ENCODE measurements around the gene TDRD5.

The TDRD5 gene

GRCh38 chr1:179591592-179592580 lies at the start of gene TDRD5:
Gene TDRD5 (plus strand): TSS chr1:179591832. CDS start chr1:179592616, 784 bp downstream.
- H3K4me3 ChIP-seq (ENCODE audit: low read depth in 1 of 2, low read length in 2 of 2) = peak within 1 kb of the TSS in 1 of 2 donors; percentile 55

GRCh38 chr1:179545321-179545720 lies 46.3 kb upstream of the TDRD5 start:
- no peaks in the 10 kb centered on the region for H3K4me1 ChIP-seq (ENCODE audit: control insufficient read depth in 1 of 2, insufficient read depth in 2 of 2, low read length in 2 of 2)
- no peak overlapping the region for H3K4me3 ChIP-seq (ENCODE audit: low read depth in 1 of 2, low read length in 2 of 2)
- H3K27ac ChIP-seq (ENCODE audit: low read length) = no peak overlapping the region
- H3K36me3 ChIP-seq (ENCODE audit: control insufficient read depth in 1 of 2, insufficient read depth in 2 of 2, low read length in 2 of 2) = no peaks in the 10 kb centered on the region
- peaks cover 0 to 3% of the 10 kb centered on the region in 2 donors for H3K9me3 ChIP-seq (ENCODE audit: control insufficient read depth in 1 of 2, low read length in 2 of 2)
- H3K27me3 ChIP-seq (ENCODE audit: low read depth, low read length) = no peaks in the 10 kb centered on the region

More at GRCh38 chr1:179591592-179592580, at the start of gene TDRD5:
- H3K27ac ChIP-seq (ENCODE audit: low read length) = no peak within 1 kb of the TSS
- no peaks in the 10 kb centered on the region for H3K36me3 ChIP-seq (ENCODE audit: control insufficient read depth in 1 of 2, insufficient read depth in 2 of 2, low read length in 2 of 2)
- no peaks in the 10 kb centered on the region for H3K9me3 ChIP-seq (ENCODE audit: control insufficient read depth in 1 of 2, low read length in 2 of 2)
- peaks cover 0 to 8% of the 10 kb centered on the region in 2 donors for H3K4me1 ChIP-seq (ENCODE audit: control insufficient read depth in 1 of 2, insufficient read depth in 2 of 2, low read length in 2 of 2)
- H3K27me3 ChIP-seq (ENCODE audit: low read depth, low read length) = peaks cover 12% of the 10 kb centered on the region

- Histone ChIP-seq H3K4me1 (ENCODE audit: control insufficient read depth in 1 of 2, insufficient read depth in 2 of 2, low read length in 2 of 2) (no peaks in the 10 kb centered on the region), H3K27me3 (ENCODE audit: low read depth, low read length) (no peaks in the 10 kb centered on the region), H3K9me3 (ENCODE audit: control insufficient read depth in 1 of 2, low read length in 2 of 2) (no peaks in the 10 kb centered on the region), H3K4me3 (ENCODE audit: low read depth in 1 of 2, low read length in 2 of 2) (no peak overlapping the region), H3K27ac (ENCODE audit: low read length) (no peak overlapping the region), H3K36me3 (ENCODE audit: control insufficient read depth in 1 of 2, insufficient read depth in 2 of 2, low read length in 2 of 2) (no peaks in the 10 kb centered on the region)
Measured at GRCh38 chr1:179547021-179547535, 44.6 kb upstream of the TDRD5 start.

- no peaks in the 10 kb centered on the region for H3K27me3 ChIP-seq (ENCODE audit: low read depth, low read length)
- no peaks in the 10 kb centered on the region for H3K9me3 ChIP-seq (ENCODE audit: control insufficient read depth in 1 of 2, low read length in 2 of 2)
- no peak overlapping the region for H3K27ac ChIP-seq (ENCODE audit: low read length)
- no peak overlapping the region for H3K4me3 ChIP-seq (ENCODE audit: low read depth in 1 of 2, low read length in 2 of 2)
- H3K36me3 ChIP-seq (ENCODE audit: control insufficient read depth in 1 of 2, insufficient read depth in 2 of 2, low read length in 2 of 2) = no peaks in the 10 kb centered on the region
- no peaks in the 10 kb centered on the region for H3K4me1 ChIP-seq (ENCODE audit: control insufficient read depth in 1 of 2, insufficient read depth in 2 of 2, low read length in 2 of 2)
Measured at GRCh38 chr1:179548666-179549367, 42.8 kb upstream of the TDRD5 start.

- H3K36me3 ChIP-seq (ENCODE audit: control insufficient read depth in 1 of 2, insufficient read depth in 2 of 2, low read length in 2 of 2) = no peaks in the 10 kb centered on the region
- no peaks in the 10 kb centered on the region for H3K27me3 ChIP-seq (ENCODE audit: low read depth, low read length)
- no peaks in the 10 kb centered on the region for H3K4me1 ChIP-seq (ENCODE audit: control insufficient read depth in 1 of 2, insufficient read depth in 2 of 2, low read length in 2 of 2)
- H3K27ac ChIP-seq (ENCODE audit: low read length) = no peak overlapping the region
- no peaks in the 10 kb centered on the region for H3K9me3 ChIP-seq (ENCODE audit: control insufficient read depth in 1 of 2, low read length in 2 of 2)
- no peak overlapping the region for H3K4me3 ChIP-seq (ENCODE audit: low read depth in 1 of 2, low read length in 2 of 2)
Measured at GRCh38 chr1:179549368-179549700, 42.3 kb upstream of the TDRD5 start.

- Histone ChIP-seq H3K9me3 (ENCODE audit: control insufficient read depth in 1 of 2, low read length in 2 of 2) (no peaks in the 10 kb centered on the region), H3K27me3 (ENCODE audit: low read depth, low read length) (no peaks in the 10 kb centered on the region), H3K4me3 (ENCODE audit: low read depth in 1 of 2, low read length in 2 of 2) (no peak overlapping the region), H3K36me3 (ENCODE audit: control insufficient read depth in 1 of 2, insufficient read depth in 2 of 2, low read length in 2 of 2) (no peaks in the 10 kb centered on the region), H3K27ac (ENCODE audit: low read length) (no peak overlapping the region), H3K4me1 (ENCODE audit: control insufficient read depth in 1 of 2, insufficient read depth in 2 of 2, low read length in 2 of 2) (no peaks in the 10 kb centered on the region)
Measured at GRCh38 chr1:179550746-179551682, 40.6 kb upstream of the TDRD5 start.

- no peaks in the 10 kb centered on the region for H3K9me3 ChIP-seq (ENCODE audit: control insufficient read depth in 1 of 2, low read length in 2 of 2)
- H3K4me1 ChIP-seq (ENCODE audit: control insufficient read depth in 1 of 2, insufficient read depth in 2 of 2, low read length in 2 of 2) = no peaks in the 10 kb centered on the region
- H3K36me3 ChIP-seq (ENCODE audit: control insufficient read depth in 1 of 2, insufficient read depth in 2 of 2, low read length in 2 of 2) = no peaks in the 10 kb centered on the region
- no peak overlapping the region for H3K27ac ChIP-seq (ENCODE audit: low read length)
- no peak overlapping the region for H3K4me3 ChIP-seq (ENCODE audit: low read depth in 1 of 2, low read length in 2 of 2)
- no peaks in the 10 kb centered on the region for H3K27me3 ChIP-seq (ENCODE audit: low read depth, low read length)
Measured at GRCh38 chr1:179554427-179554826, 37.2 kb upstream of the TDRD5 start.

GRCh38 chr1:179558078-179558477 lies 33.6 kb upstream of the TDRD5 start:
- Histone ChIP-seq H3K4me3 (ENCODE audit: low read depth in 1 of 2, low read length in 2 of 2) (no peak overlapping the region), H3K9me3 (ENCODE audit: control insufficient read depth in 1 of 2, low read length in 2 of 2) (no peaks in the 10 kb centered on the region), H3K27ac (ENCODE audit: low read length) (no peak overlapping the region), H3K27me3 (ENCODE audit: low read depth, low read length) (no peaks in the 10 kb centered on the region), H3K4me1 (ENCODE audit: control insufficient read depth in 1 of 2, insufficient read depth in 2 of 2, low read length in 2 of 2) (no peaks in the 10 kb centered on the region), H3K36me3 (ENCODE audit: control insufficient read depth in 1 of 2, insufficient read depth in 2 of 2, low read length in 2 of 2) (no peaks in the 10 kb centered on the region)

- H3K27me3 ChIP-seq (ENCODE audit: low read depth, low read length) = no peaks in the 10 kb centered on the region
- H3K4me3 ChIP-seq (ENCODE audit: low read depth in 1 of 2, low read length in 2 of 2) = peak within 1 kb of the TSS in 1 of 2 donors; percentile 30
Measured at GRCh38 chr1:179575497-179576314, 15.9 kb upstream of the TDRD5 start, which contains the start of gene NPHS2. Gene NPHS2 (minus strand): TSS chr1:179575948. CDS start chr1:179575864, 84 bp downstream.

GRCh38 chr1:179576509-179576908 lies 15.1 kb upstream of the TDRD5 start:
- Histone ChIP-seq H3K4me3 (ENCODE audit: low read depth in 1 of 2, low read length in 2 of 2) (no peak overlapping the region), H3K27me3 (ENCODE audit: low read depth, low read length) (no peaks in the 10 kb centered on the region), H3K36me3 (ENCODE audit: control insufficient read depth in 1 of 2, insufficient read depth in 2 of 2, low read length in 2 of 2) (no peaks in the 10 kb centered on the region), H3K4me1 (ENCODE audit: control insufficient read depth in 1 of 2, insufficient read depth in 2 of 2, low read length in 2 of 2) (peaks cover 0 to 9% of the 10 kb centered on the region in 2 donors), H3K9me3 (ENCODE audit: control insufficient read depth in 1 of 2, low read length in 2 of 2) (no peaks in the 10 kb centered on the region), H3K27ac (ENCODE audit: low read length) (no peak overlapping the region)

More at GRCh38 chr1:179575497-179576314, 15.9 kb upstream of the TDRD5 start, which contains the start of gene NPHS2:
- Histone ChIP-seq H3K4me1 (ENCODE audit: control insufficient read depth in 1 of 2, insufficient read depth in 2 of 2, low read length in 2 of 2) (peaks cover 0 to 9% of the 10 kb centered on the region in 2 donors), H3K27ac (ENCODE audit: low read length) (no peak within 1 kb of the TSS), H3K9me3 (ENCODE audit: control insufficient read depth in 1 of 2, low read length in 2 of 2) (no peaks in the 10 kb centered on the region), H3K36me3 (ENCODE audit: control insufficient read depth in 1 of 2, insufficient read depth in 2 of 2, low read length in 2 of 2) (no peaks in the 10 kb centered on the region)

Data from muscle layer of duodenum (tissue), 2 donors.